Lung (tissue), 12 donors: Measurements from ENCODE around the gene YRDC. TPM values are rescaled to one million over a fixed set of nuclear protein-coding genes. Genes with fewer than 3 reads are reported as not detected.

ENCODE experiments used
- ATAC-seq: fragments of 200-7000 bp; cut with Tn5 transposase; one replicate; pipeline ENCODE4 v1.9.1; 2020; ENCODE audit warnings: moderate number of reproducible peaks; ENCODE audit not compliant: insufficient read depth, low FRiP score
- DNase-seq, 3 donors: peaks; one replicate each; pipeline ENCODE4 v3.0.0-alpha.2; 2013 to 2017
- H3K27ac ChIP-seq, 2 donors: one replicate each; pipeline ENCODE4 v1.5.1; 2013; ENCODE audit warnings: mild to moderate bottlenecking in 2 of 2, moderate library complexity in 2 of 2, control low read depth in 1 of 2, inconsistent platforms in 1 of 2, low read depth in 1 of 2, low read length in 1 of 2
- H3K27me3 ChIP-seq, 3 donors: one replicate each; pipeline ENCODE4 v1.5.1; 2013; ENCODE audit warnings: low read length in 2 of 3; ENCODE audit not compliant: control insufficient read depth in 3 of 3, insufficient read depth in 3 of 3
- H3K36me3 ChIP-seq, 4 donors: one replicate each; pipeline ENCODE4 v1.5.1; 2013; ENCODE audit warnings: low read length in 4 of 4, mild to moderate bottlenecking in 1 of 4, moderate library complexity in 1 of 4; ENCODE audit not compliant: control insufficient read depth in 4 of 4, insufficient read depth in 4 of 4
- H3K4me1 ChIP-seq, 5 donors: one replicate each; pipeline ENCODE4 v1.5.1; 2013; ENCODE audit warnings: low read length in 5 of 5, mild to moderate bottlenecking in 2 of 5, moderate library complexity in 1 of 5; ENCODE audit not compliant: control insufficient read depth in 5 of 5, insufficient read depth in 5 of 5
- H3K4me3 ChIP-seq: one replicate; pipeline ENCODE4 v1.5.1; 2013; ENCODE audit warnings: mild to moderate bottlenecking, control low read depth, moderate library complexity
- H3K9ac ChIP-seq, 2 donors: one replicate each; pipeline ENCODE4 v1.5.1; 2013; ENCODE audit warnings: low read length in 2 of 2, control low read depth in 1 of 2; ENCODE audit not compliant: insufficient read depth in 1 of 2
- H3K9me3 ChIP-seq, 4 donors: one replicate each; pipeline ENCODE4 v1.5.1; 2013; ENCODE audit warnings: low read length in 3 of 4, mild to moderate bottlenecking in 1 of 4, moderate library complexity in 1 of 4; ENCODE audit not compliant: control insufficient read depth in 4 of 4, insufficient read depth in 3 of 4
- WGBS, 2 donors: extraction: QIAGEN DNeasy Blood & Tissue Kit; methylation state at CpG; one replicate each; pipeline ENCODE4 v1.1.7; 2013; 5-methylcytosine and 5-hydroxymethylcytosine counted together
- polyA plus RNA-seq, 2 donors: library from polyadenylated mRNA; stranded (reverse); fragments of 200-250 nt; gene quantifications; one replicate each; pipeline ENCODE4 v1.2.1, GENCODE V29; 2013
- total RNA-seq, 2 donors: library from RNA; depleted of rRNA in 1 of 2; stranded (reverse); fragments of >200 nt in 1 of 2; gene quantifications; one replicate each; pipeline ENCODE4 v1.2.1, GENCODE V29; 2014 to 2021
- TF ChIP-seq, protein P1 (sequence below): IDR thresholded peaks from 2 replicates; pipeline ENCODE4 v1.5.1; 2012; ENCODE audit warnings: mild to moderate bottlenecking; ENCODE audit errors: control extremely low read depth, extremely low read depth
- donor health status: control.
- donor health status: control.
- donor health status: Bipolar disorder and iron deficiency.
- donor health status: healthy.
- donor health status: DM: yes; HTN: yes; CAD: no.

Gene YRDC
- total and polyA plus RNA-seq, 4 donors, result 9.5 to 26.2 (median 15.1) TPM

DNA sequence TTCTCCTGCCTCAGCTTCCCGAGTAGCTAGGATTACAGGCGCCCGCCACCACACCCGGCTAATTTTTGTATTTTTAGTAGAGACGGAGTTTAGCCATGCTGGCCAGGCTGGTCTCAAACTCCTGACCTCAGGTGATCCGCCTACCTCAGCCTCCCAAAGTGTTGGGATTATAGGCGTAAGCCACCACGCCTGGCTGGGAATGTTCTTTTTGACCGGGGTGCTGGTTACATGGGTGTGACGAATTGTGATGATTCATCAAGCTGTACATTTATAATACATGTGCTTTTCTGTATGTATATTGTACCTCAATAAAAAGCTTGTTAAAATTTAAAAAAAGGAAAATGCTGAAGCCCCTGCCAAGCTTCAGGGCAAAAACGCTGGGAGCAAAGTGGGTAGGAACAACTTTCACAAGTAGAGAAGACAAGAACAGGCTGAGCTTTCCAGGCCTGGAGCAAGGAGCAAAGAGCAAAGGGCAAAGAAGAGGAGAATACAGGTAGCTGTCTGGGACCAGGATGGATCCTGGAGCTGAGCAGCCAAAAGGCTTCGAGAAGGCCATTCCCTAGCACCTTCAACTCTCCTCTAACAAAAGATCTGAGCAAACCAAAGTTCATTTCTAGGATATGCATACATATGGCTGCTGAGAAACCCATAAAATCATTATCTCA lies 20.5 kb upstream of the YRDC start:
- no peak for ATAC-seq
- 91 to 98% methylated on average over 12 of the region's 12 CpGs for WGBS, 2 donors
- no peaks in the 10 kb centered on the region for H3K9me3 ChIP-seq

DNA sequence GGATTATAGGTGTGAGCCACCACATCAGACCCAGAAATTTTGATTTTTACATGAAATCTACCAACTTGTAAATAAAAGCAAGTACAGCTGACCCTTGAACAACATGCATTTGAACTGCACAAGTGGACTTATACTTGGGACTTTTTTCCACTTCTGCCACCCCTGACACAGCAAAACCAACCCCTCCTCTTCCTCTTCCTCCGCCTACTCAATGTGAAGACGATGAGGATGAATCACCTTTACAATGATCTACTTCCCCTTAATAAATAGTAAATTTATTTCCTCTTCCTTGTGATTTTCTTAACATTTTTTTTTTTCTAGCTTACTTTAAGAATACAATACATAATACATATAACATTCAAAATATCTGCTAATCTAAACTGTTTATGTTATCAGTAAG lies 17.5 kb upstream of the YRDC start:
- Histone ChIP-seq H3K27me3 (no peaks in the 10 kb centered on the region), H3K4me1 (peaks cover 0 to 2% (median 0%) of the 10 kb centered on the region in 5 donors), H3K27ac (no peak overlapping the region), H3K36me3 (peaks cover 18 to 31% (median 19%) of the 10 kb centered on the region in 4 donors), H3K4me3 (no peak overlapping the region), H3K9me3 (no peaks in the 10 kb centered on the region), H3K9ac (no peak overlapping the region)
- no peak for ATAC-seq
- 39 to 46% methylated on average over 2 of the region's 2 CpGs for WGBS, 2 donors
- TF ChIP-seq, protein P1, sequence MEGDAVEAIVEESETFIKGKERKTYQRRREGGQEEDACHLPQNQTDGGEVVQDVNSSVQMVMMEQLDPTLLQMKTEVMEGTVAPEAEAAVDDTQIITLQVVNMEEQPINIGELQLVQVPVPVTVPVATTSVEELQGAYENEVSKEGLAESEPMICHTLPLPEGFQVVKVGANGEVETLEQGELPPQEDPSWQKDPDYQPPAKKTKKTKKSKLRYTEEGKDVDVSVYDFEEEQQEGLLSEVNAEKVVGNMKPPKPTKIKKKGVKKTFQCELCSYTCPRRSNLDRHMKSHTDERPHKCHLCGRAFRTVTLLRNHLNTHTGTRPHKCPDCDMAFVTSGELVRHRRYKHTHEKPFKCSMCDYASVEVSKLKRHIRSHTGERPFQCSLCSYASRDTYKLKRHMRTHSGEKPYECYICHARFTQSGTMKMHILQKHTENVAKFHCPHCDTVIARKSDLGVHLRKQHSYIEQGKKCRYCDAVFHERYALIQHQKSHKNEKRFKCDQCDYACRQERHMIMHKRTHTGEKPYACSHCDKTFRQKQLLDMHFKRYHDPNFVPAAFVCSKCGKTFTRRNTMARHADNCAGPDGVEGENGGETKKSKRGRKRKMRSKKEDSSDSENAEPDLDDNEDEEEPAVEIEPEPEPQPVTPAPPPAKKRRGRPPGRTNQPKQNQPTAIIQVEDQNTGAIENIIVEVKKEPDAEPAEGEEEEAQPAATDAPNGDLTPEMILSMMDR, result no peak
- no peak for DNase-seq

More for the DNA sequence above, 20.5 kb upstream of the YRDC start:
- DNase-seq, result no peak
- Histone ChIP-seq H3K27me3 (no peaks in the 10 kb centered on the region), H3K27ac (no peak overlapping the region), H3K4me1 (peaks cover 0 to 2% (median 0%) of the 10 kb centered on the region in 5 donors), H3K4me3 (no peak overlapping the region), H3K9ac (no peak overlapping the region), H3K36me3 (peaks cover 13 to 32% (median 15%) of the 10 kb centered on the region in 4 donors)
- TF ChIP-seq, protein P1, result no peak

DNA sequence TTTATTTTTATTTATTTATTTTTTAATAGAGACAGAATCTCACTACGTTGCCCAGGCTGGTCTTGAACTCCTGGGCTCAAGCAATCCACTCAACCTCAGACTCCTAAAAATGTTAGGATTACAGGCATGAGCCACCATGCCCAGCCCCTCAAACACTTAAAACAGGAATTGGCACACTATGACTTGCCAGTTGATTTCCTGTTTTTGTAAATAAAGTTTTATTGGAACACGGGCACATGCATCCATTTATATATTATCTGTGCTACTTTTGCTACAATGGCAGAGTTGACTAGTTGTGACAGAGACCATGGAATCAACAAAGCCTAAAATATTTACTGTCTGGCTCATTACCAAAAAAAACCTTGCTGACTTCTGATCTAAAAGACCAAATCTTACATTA lies 16.0 kb upstream of the YRDC start:
- H3K9ac ChIP-seq, result no peak overlapping the region
- no peaks in the 10 kb centered on the region for H3K9me3 ChIP-seq
- H3K27ac ChIP-seq, result no peak overlapping the region
- H3K27me3 ChIP-seq, result no peaks in the 10 kb centered on the region
- 90% methylated on average over 2 of the region's 2 CpGs for WGBS, 2 donors
- no peak overlapping the region for H3K4me3 ChIP-seq
- H3K36me3 ChIP-seq, result peaks cover 19 to 34% (median 21%) of the 10 kb centered on the region in 4 donors
- DNase-seq, result no peak
- TF ChIP-seq, protein P1, result no peak
- no peak for ATAC-seq
- H3K4me1 ChIP-seq, result peaks cover 0 to 2% (median 0%) of the 10 kb centered on the region in 5 donors
